GM12878 (cell line): ENCODE measurements around the gene PLEKHD1. TPM values are rescaled to one million over a fixed set of nuclear protein-coding genes. Genes with fewer than 3 reads are reported as not detected.

Experiments used
- ATAC-seq: fragments of 200-7000 bp; cut with Tn5 transposase; 3 replicates; pipeline ENCODE4 v1.9.1; 2020; ENCODE audit warnings: mild to moderate bottlenecking, moderate library complexity
- BruUV-seq: library from RNA; stranded (reverse); fragments of 400-500 nt; replicated peaks from 2 replicates; lab custom pipeline; 2021; lab: Mats Ljungman, UMichigan
- CTCF ChIA-PET: fragments of 300-600 bp; sonication (Branson Sonifier 250); formaldehyde crosslinking; extraction: SDS; loops from one replicate; lab custom pipeline; 2021; ENCODE audit warnings: inconsistent platforms; lab: Yijun Ruan, JAX
- POLR2A ChIA-PET: fragments of 350-600 bp; formaldehyde crosslinking; extraction: SDS; loops from one replicate; lab custom pipeline; 2021; ENCODE audit warnings: inconsistent platforms; lab: Charles Lee
- RAD21 ChIA-PET: fragments of 300-600 bp; sonication (Branson Sonifier 250); formaldehyde crosslinking; loops from one replicate; lab custom pipeline; 2023; ENCODE audit warnings: antibody characterized with exemption; ENCODE audit not compliant: unreplicated experiment; lab: Charles Lee
- SMC1A ChIA-PET: fragments of 300-600 bp; sonication (Branson Sonifier 250); formaldehyde crosslinking; loops from one replicate; lab custom pipeline; 2023; ENCODE audit not compliant: unreplicated experiment, uncharacterized antibody; lab: Charles Lee
- DNase-seq: peaks from one replicate; pipeline ENCODE4 v3.0.0-alpha.2; 2011; ENCODE audit warnings: low read depth, low spot score
- FAIRE-seq: peaks from 3 replicates; lab custom pipeline; 2011; peaks lifted over from hg19 to GRCh38; lab: Jason Lieb, UNC
- H2AFZ ChIP-seq: 2 replicates; pipeline ENCODE4 v1.6.0; 2011; ENCODE audit warnings: low read depth, low read length, control low read depth; ENCODE audit not compliant: control insufficient read depth
- H3K27ac ChIP-seq: 2 replicates; pipeline ENCODE4 v1.5.1; 2011; ENCODE audit warnings: control low read depth; ENCODE audit not compliant: control insufficient read depth, insufficient read depth
- H3K27me3 ChIP-seq, 2 experiments: replicated peaks in 1 of 2; 2 replicates each; pipeline versions ENCODE4 v1.6.0 to v1.6.1; 2011; ENCODE audit warnings: low read length in 1 of 2; ENCODE audit not compliant: control insufficient read depth in 2 of 2, insufficient read depth in 2 of 2
- H3K36me3 ChIP-seq, 2 experiments: 2 replicates each; pipeline ENCODE4 v1.5.1; 2011; ENCODE audit warnings: low read length in 1 of 2; ENCODE audit not compliant: control insufficient read depth in 2 of 2, insufficient read depth in 2 of 2
- H3K4me1 ChIP-seq: 2 replicates; pipeline ENCODE4 v1.6.1; 2011; ENCODE audit warnings: mild to moderate bottlenecking, low read length, moderate library complexity, mixed read lengths; ENCODE audit not compliant: control insufficient read depth, insufficient read depth
- H3K4me2 ChIP-seq: 2 replicates; pipeline ENCODE4 v1.6.0; 2011; ENCODE audit warnings: control low read depth; ENCODE audit not compliant: control insufficient read depth, insufficient read depth
- H3K4me3 ChIP-seq: fragments of 200-600 bp; sonication (generic); 2 replicates; pipeline ENCODE4 v1.5.1; 2016
- H3K79me2 ChIP-seq: 2 replicates; pipeline ENCODE4 v1.6.0; 2011; ENCODE audit warnings: low read length; ENCODE audit not compliant: control insufficient read depth, insufficient read depth
- H3K9ac ChIP-seq: 2 replicates; pipeline ENCODE4 v1.8.0; 2011; ENCODE audit warnings: low read length, control low read depth, mixed read lengths; ENCODE audit not compliant: control insufficient read depth, insufficient read depth
- H3K9me3 ChIP-seq: replicated peaks from 3 replicates; pipeline ENCODE4 v1.5.1; 2011; ENCODE audit warnings: mild to moderate bottlenecking, low read length; ENCODE audit not compliant: control insufficient read depth, insufficient read depth
- H4K20me1 ChIP-seq: 2 replicates; pipeline ENCODE4 v1.6.0; 2011; ENCODE audit not compliant: control insufficient read depth, insufficient read depth
- CHD1 ChIP-seq: IDR thresholded peaks from 2 replicates; pipeline ENCODE4 v1.6.1; 2012; ENCODE audit warnings: low read depth, low read length, improper control_type of control experiment
- HSF1 ChIP-seq: fragments of 150-350 bp; IDR thresholded peaks from 2 replicates; pipeline ENCODE4 v1.6.1; 2014; ENCODE audit warnings: mild to moderate bottlenecking, low read depth, low read length
- POLR2A ChIP-seq: IDR thresholded peaks from 2 replicates; pipeline ENCODE4 v1.6.1; 2011; ENCODE audit warnings: low read depth, mild to moderate bottlenecking, low read length
- PRDM15 ChIP-seq: fragments of 450-650 bp; formaldehyde crosslinking; IDR thresholded peaks from 2 replicates; pipeline ENCODE4 v1.4.0; 2020; ENCODE audit warnings: mild to moderate bottlenecking, moderate library complexity
- WGBS: methylation state at CpG from one replicate; pipeline ENCODE4 v1.1.6; 2016; ENCODE audit warnings: low lambda C conversion rate; ENCODE audit not compliant: insufficient replicate concordance, insufficient coverage; ENCODE audit errors: missing lambda C conversion rate; 5-methylcytosine and 5-hydroxymethylcytosine counted together
- in situ Hi-C: fragments of 300-500 bp; cut with MboI; formaldehyde crosslinking; loops from 9 replicates; pipeline ENCODE4 v1.14.3; 2018; ENCODE audit warnings: mixed read lengths
- intact Hi-C: fragments of 100-400 bp; cut with micrococcal nuclease; formaldehyde crosslinking; loops from one replicate; pipeline ENCODE4 v1.14.2; 2022; ENCODE audit not compliant: unreplicated experiment
- polyA plus RNA-seq, 11 experiments: library from polyadenylated mRNA; depleted of rRNA in 4 of 11; unstranded in 6 of 11; stranded (reverse) in 5 of 11; fragments of >200 nt; fragmentation: Nextera tagmentation in 4 of 11; fragmentation: Illumina TruSeq in 1 of 11; extraction: Ambion mirVana in 4 of 11; extraction: Trizol in 1 of 11; gene quantifications; 1 replicate in 1 of 11; 2 replicates in 10 of 11; pipeline versions ENCODE4 v1.2.1 to v1.2.3, GENCODE V29; 2011 to 2016; ENCODE audit warnings: inconsistent platforms in 2 of 11, missing spikeins in 2 of 11, low read depth in 1 of 11
- total RNA-seq, 4 experiments: library from RNA; depleted of rRNA in 3 of 4; stranded (reverse); fragments of >200 nt in 3 of 4; fragmentation: Illumina TruSeq in 1 of 4; extraction: Trizol in 1 of 4; gene quantifications; 2 replicates each; pipeline versions ENCODE4 v1.2.1 to v1.2.3, GENCODE V29; 2013 to 2021

Gene PLEKHD1
- total and polyA plus RNA-seq, 10 of the 15 experiments (the other 5 are each of a cell fraction or from before 2014, with no cell fraction given): 0.01 to 0.08 (median 0.04) TPM; not detected in 6

- intact Hi-C loops: no loop called here
- WGBS: 74% methylated on average over 4 of the region's 4 CpGs
- ChIA-PET SMC1A (interaction anchor here (1.0 to 2.2 kb wide), 2 partner anchors 12 to 27 kb away, joined by 3 to 6 read pairs; no protein-coding TSS in a partner anchor), POLR2A (interaction anchor here (1.2 kb wide), 1 partner anchor 9 kb away, joined by 3 read pairs; no protein-coding TSS in a partner anchor), RAD21 (no interaction called here), CTCF (interaction anchor here (1.0 to 3.0 kb wide), 2 partner anchors 12 to 245 kb away, joined by 5 to 15 read pairs; no protein-coding TSS in a partner anchor)
- Histone ChIP-seq H2AFZ (no peak overlapping the region), H3K27ac (no peak overlapping the region), H3K4me2 (no peak overlapping the region), H3K4me3 (no peak overlapping the region), H3K4me1 (peaks cover 3% of the 10 kb centered on the region), H3K9me3 (no peaks in the 10 kb centered on the region), H3K36me3 (no peaks in the 10 kb centered on the region), H3K27me3 (peaks cover 9 to 14% of the 10 kb centered on the region in 2 experiments; a peak in 3 of 4 replicates), H3K79me2 (no peaks in the 10 kb centered on the region), H4K20me1 (no peaks in the 10 kb centered on the region), H3K9ac (no peak overlapping the region)
- FAIRE-seq: no peak
- no peak for TF ChIP-seq HSF1
- no peak for TF ChIP-seq PRDM15
- no peak for TF ChIP-seq POLR2A
- no peak for TF ChIP-seq CHD1
- no TSS peak for BruUV-seq
- in situ Hi-C loops: no loop called here
- no peak for ATAC-seq
- DNase-seq: no peak
Measured at GRCh38 chr14:69487226-69487625, 2.7 kb downstream of the PLEKHD1 start.
